ENCODE data around the gene POU2F3.
A peak's percentile ranks its signal among the peaks of the same experiment; 100 is the strongest.

The POU2F3 gene

DNA sequence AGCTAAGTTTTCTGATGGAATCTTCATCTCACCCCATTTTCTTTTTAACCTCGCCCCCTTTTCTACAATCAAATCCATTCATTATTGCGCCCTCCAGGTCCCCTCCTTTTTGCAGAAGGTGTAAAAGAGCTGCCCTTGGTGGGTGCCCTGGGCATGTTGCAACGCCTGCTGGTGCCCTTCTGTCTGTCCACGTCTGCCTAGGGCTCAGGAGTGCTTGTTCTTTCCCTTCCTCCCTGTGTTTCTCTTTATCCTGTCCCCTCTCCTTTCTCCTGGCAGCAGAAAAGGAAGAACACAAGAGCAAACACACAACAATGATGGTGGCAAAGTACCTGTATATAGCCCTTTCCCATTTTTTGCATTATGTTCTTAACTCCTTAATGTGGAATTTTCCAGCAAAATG lies 79.0 kb downstream of the POU2F3 start:
- TF ChIP-seq, protein P1, sequence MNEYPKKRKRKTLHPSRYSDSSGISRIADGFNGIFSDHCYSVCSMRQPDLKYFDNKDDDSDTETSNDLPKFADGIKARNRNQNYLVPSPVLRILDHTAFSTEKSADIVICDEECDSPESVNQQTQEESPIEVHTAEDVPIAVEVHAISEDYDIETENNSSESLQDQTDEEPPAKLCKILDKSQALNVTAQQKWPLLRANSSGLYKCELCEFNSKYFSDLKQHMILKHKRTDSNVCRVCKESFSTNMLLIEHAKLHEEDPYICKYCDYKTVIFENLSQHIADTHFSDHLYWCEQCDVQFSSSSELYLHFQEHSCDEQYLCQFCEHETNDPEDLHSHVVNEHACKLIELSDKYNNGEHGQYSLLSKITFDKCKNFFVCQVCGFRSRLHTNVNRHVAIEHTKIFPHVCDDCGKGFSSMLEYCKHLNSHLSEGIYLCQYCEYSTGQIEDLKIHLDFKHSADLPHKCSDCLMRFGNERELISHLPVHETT (tag by site-specific recombination; IDR thresholded peaks at IDR 0.05) = no peak
- TF ChIP-seq, protein P2, sequence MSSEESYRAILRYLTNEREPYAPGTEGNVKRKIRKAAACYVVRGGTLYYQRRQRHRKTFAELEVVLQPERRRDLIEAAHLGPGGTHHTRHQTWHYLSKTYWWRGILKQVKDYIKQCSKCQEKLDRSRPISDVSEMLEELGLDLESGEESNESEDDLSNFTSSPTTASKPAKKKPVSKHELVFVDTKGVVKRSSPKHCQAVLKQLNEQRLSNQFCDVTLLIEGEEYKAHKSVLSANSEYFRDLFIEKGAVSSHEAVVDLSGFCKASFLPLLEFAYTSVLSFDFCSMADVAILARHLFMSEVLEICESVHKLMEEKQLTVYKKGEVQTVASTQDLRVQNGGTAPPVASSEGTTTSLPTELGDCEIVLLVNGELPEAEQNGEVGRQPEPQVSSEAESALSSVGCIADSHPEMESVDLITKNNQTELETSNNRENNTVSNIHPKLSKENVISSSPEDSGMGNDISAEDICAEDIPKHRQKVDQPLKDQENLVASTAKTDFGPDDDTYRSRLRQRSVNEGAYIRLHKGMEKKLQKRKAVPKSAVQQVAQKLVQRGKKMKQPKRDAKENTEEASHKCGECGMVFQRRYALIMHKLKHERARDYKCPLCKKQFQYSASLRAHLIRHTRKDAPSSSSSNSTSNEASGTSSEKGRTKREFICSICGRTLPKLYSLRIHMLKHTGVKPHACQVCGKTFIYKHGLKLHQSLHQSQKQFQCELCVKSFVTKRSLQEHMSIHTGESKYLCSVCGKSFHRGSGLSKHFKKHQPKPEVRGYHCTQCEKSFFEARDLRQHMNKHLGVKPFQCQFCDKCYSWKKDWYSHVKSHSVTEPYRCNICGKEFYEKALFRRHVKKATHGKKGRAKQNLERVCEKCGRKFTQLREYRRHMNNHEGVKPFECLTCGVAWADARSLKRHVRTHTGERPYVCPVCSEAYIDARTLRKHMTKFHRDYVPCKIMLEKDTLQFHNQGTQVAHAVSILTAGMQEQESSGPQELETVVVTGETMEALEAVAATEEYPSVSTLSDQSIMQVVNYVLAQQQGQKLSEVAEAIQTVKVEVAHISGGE (tag by site-specific recombination; conservative IDR thresholded peaks at IDR 0.05; ENCODE audit: low read depth) = peak; percentile 66
- ChIA-PET CTCF (interaction anchor here (3.1 kb wide), 1 partner anchor 12 kb away, joined by 14 read pairs; no protein-coding TSS in a partner anchor), POLR2A (no interaction called here)
- Histone ChIP-seq H3K36me3 (ENCODE audit: control insufficient read depth in 2 of 2, insufficient read depth in 1 of 2, low read length in 2 of 2) (no peaks in the 10 kb centered on the region), H3K4me1 (ENCODE audit: control insufficient read depth, insufficient read depth, low read length) (no peaks in the 10 kb centered on the region), H3K9me3 (ENCODE audit: control insufficient read depth, insufficient read depth, low read depth, low read length) (no peaks in the 10 kb centered on the region), H3K4me3 (ENCODE audit: low read depth, low read length) (no peak overlapping the region), H3K27ac (ENCODE audit: extremely low read depth, low read depth, low read length) (no peak overlapping the region)

DNA sequence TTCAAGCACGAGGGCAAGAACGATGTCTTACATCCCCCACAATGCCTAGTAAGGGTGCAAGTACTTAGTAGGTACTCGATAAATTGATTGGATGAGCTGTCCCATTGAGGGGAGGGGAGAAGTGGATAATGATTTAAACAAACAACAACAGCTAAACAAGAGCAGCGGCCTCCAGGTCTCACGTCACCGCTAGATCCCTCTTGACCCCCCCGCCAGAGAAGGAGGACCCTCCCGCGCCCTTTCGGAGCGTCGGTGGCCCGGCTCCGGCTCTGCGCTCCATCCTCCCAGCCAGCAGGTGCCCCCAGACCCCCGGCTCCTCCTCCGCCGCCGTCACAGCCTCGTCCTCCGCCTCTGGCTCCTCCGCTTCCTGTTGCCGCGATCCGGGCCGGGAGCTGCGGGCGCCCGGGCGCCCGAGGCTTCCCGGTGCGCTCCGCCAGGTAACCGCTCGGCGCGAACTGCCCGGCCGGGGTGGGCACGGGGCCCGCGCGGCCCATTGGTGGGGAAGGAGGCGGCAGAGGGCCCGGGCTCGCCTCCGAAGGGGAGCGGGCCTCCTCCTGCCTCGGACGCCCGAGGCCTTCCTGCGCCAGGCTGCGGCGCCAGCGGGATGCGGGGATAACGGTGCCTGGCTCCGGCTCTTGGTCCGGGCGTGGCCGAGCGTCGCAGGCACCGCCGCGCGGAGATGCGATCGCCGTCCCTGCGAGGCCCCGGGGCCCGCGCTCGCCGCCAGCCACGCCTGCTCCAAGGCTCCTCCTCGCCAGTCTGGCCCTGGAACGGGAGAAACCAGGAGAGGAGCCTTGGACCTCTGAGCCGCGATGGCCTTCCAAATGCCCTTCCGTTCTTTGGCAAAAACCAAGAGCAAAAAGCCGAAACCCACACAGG lies 85.2 kb downstream of the POU2F3 start, which contains the start of gene TLCD5:
Gene TLCD5, plus strand, starts transcription at position 368 of the 879 bp plus-strand sequence. CDS start 2,143 bp downstream, outside the sequence.
- H3K27ac ChIP-seq (ENCODE audit: extremely low read depth, low read depth, low read length) = peak within 1 kb of the TSS; percentile 67
- ChIA-PET POLR2A (interaction anchor here (0.6 to 2.4 kb wide), 2 partner anchors 10 to 13 kb away, joined by 3 to 9 read pairs; no protein-coding TSS in a partner anchor), CTCF (interaction anchor here (0.7 to 2.4 kb wide), 4 partner anchors 11 to 95 kb away, joined by 3 to 13 read pairs (median 4); partner anchors contain the start of gene ARHGEF12)
- H3K36me3 ChIP-seq (ENCODE audit: control insufficient read depth in 2 of 2, insufficient read depth in 1 of 2, low read length in 2 of 2) = peaks cover 0 to 19% of the 10 kb centered on the region in 2 experiments; a peak in 2 of 3 replicates
- H3K4me3 ChIP-seq (ENCODE audit: low read depth, low read length) = peak within 1 kb of the TSS; percentile 72
- H3K4me1 ChIP-seq (ENCODE audit: control insufficient read depth, insufficient read depth, low read length) = no peaks in the 10 kb centered on the region
- H3K9me3 ChIP-seq (ENCODE audit: control insufficient read depth, insufficient read depth, low read depth, low read length) = no peaks in the 10 kb centered on the region
- TF ChIP-seq, protein P3, sequence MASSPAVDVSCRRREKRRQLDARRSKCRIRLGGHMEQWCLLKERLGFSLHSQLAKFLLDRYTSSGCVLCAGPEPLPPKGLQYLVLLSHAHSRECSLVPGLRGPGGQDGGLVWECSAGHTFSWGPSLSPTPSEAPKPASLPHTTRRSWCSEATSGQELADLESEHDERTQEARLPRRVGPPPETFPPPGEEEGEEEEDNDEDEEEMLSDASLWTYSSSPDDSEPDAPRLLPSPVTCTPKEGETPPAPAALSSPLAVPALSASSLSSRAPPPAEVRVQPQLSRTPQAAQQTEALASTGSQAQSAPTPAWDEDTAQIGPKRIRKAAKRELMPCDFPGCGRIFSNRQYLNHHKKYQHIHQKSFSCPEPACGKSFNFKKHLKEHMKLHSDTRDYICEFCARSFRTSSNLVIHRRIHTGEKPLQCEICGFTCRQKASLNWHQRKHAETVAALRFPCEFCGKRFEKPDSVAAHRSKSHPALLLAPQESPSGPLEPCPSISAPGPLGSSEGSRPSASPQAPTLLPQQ (tag by site-specific recombination; IDR thresholded peaks at IDR 0.05) = 0 out of 2 replicates have a peak, but pooled peaks have one; percentile 42
- TF ChIP-seq ZNF658 (tag by site-specific recombination; IDR thresholded peaks at IDR 0.05) (no peak), ZSCAN30 (tag by site-specific recombination; IDR thresholded peaks at IDR 0.05) (peak; percentile 58; the same call in 1 of the 2 replicates), ZNF341 (tag by site-specific recombination; IDR thresholded peaks at IDR 0.05; ENCODE audit: low read depth) (no peak), ZNF174 (tag by site-specific recombination; IDR thresholded peaks at IDR 0.05) (0 out of 2 replicates have a peak, but pooled peaks have one; percentile 29), MZF1 (tag by site-specific recombination; IDR thresholded peaks at IDR 0.05; ENCODE audit: borderline replicate concordance) (0 out of 2 replicates have a peak, but pooled peaks have one; percentile 28), ZNF157 (tag by site-specific recombination; IDR thresholded peaks at IDR 0.05) (no peak), ZNF624 (tag by site-specific recombination; IDR thresholded peaks at IDR 0.05) (no peak), ZNF23 (tag by site-specific recombination; IDR thresholded peaks at IDR 0.05; ENCODE audit: borderline replicate concordance) (no peak), ZNF292 (tag by site-specific recombination; IDR thresholded peaks at IDR 0.05; ENCODE audit: borderline replicate concordance, low read depth) (no peak), HOXD13 (CRISPR knock-in tag; IDR thresholded peaks at IDR 0.05; ENCODE audit: borderline replicate concordance) (no peak), ZNF221 (tag by site-specific recombination; IDR thresholded peaks at IDR 0.05; ENCODE audit: borderline replicate concordance) (no peak), ZNF792 (tag by site-specific recombination; IDR thresholded peaks at IDR 0.05) (no peak), MEIS1 (CRISPR knock-in tag; IDR thresholded peaks at IDR 0.05; ENCODE audit: borderline replicate concordance) (no peak), ZNF140 (tag by site-specific recombination; IDR thresholded peaks at IDR 0.05) (no peak), HOXC10 (CRISPR knock-in tag; IDR thresholded peaks at IDR 0.05) (no peak), ZNF169 (tag by site-specific recombination; IDR thresholded peaks at IDR 0.05) (no peak), ZNF211 (tag by site-specific recombination; IDR thresholded peaks at IDR 0.05; ENCODE audit: low read depth) (no peak)
- TF ChIP-seq, protein P4, sequence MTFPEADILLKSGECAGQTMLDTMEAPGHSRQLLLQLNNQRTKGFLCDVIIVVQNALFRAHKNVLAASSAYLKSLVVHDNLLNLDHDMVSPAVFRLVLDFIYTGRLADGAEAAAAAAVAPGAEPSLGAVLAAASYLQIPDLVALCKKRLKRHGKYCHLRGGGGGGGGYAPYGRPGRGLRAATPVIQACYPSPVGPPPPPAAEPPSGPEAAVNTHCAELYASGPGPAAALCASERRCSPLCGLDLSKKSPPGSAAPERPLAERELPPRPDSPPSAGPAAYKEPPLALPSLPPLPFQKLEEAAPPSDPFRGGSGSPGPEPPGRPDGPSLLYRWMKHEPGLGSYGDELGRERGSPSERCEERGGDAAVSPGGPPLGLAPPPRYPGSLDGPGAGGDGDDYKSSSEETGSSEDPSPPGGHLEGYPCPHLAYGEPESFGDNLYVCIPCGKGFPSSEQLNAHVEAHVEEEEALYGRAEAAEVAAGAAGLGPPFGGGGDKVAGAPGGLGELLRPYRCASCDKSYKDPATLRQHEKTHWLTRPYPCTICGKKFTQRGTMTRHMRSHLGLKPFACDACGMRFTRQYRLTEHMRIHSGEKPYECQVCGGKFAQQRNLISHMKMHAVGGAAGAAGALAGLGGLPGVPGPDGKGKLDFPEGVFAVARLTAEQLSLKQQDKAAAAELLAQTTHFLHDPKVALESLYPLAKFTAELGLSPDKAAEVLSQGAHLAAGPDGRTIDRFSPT (tag by site-specific recombination; IDR thresholded peaks at IDR 0.05) = no peak
- TF ChIP-seq, protein P5, sequence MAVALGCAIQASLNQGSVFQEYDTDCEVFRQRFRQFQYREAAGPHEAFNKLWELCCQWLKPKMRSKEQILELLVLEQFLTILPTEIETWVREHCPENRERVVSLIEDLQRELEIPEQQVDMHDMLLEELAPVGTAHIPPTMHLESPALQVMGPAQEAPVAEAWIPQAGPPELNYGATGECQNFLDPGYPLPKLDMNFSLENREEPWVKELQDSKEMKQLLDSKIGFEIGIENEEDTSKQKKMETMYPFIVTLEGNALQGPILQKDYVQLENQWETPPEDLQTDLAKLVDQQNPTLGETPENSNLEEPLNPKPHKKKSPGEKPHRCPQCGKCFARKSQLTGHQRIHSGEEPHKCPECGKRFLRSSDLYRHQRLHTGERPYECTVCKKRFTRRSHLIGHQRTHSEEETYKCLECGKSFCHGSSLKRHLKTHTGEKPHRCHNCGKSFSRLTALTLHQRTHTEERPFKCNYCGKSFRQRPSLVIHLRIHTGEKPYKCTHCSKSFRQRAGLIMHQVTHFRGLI (tag by site-specific recombination; IDR thresholded peaks at IDR 0.05) = no peak
